IPS-18a (cell line): ENCODE data around the gene COMMD10.

ENCODE experiments used
- H3K27ac ChIP-seq: one replicate; pipeline ENCODE4 v1.5.1; 2013; ENCODE audit warnings: low read length
- H3K27me3 ChIP-seq: one replicate; pipeline ENCODE4 v1.6.1; 2013; ENCODE audit warnings: mild to moderate bottlenecking, low read length; ENCODE audit not compliant: control insufficient read depth, insufficient read depth
- H3K36me3 ChIP-seq: one replicate; pipeline ENCODE4 v1.6.1; 2013; ENCODE audit warnings: low read depth, low read length; ENCODE audit not compliant: control insufficient read depth
- H3K4me1 ChIP-seq: one replicate; pipeline ENCODE4 v1.6.1; 2013; ENCODE audit warnings: low read depth, low read length; ENCODE audit not compliant: control insufficient read depth
- H3K4me3 ChIP-seq: one replicate; pipeline ENCODE4 v1.5.1; 2013; ENCODE audit warnings: low read length
- H3K9ac ChIP-seq: one replicate; pipeline ENCODE4 v1.6.1; 2013; ENCODE audit warnings: mild to moderate bottlenecking, low read length, moderate library complexity
- H3K9me3 ChIP-seq: one replicate; pipeline ENCODE4 v1.6.1; 2013; ENCODE audit warnings: low read depth, low read length; ENCODE audit not compliant: control insufficient read depth

COMMD10 gene

GRCh38 chr5:116152169-116152568 is 67.3 kb downstream of the COMMD10 start:
- no peaks in the 10 kb centered on the region for H3K36me3 ChIP-seq
- H3K4me1 ChIP-seq, result no peaks in the 10 kb centered on the region
- H3K9me3 ChIP-seq, result no peaks in the 10 kb centered on the region
- no peak overlapping the region for H3K4me3 ChIP-seq
- H3K27me3 ChIP-seq, result no peaks in the 10 kb centered on the region
- H3K9ac ChIP-seq, result no peak overlapping the region
- H3K27ac ChIP-seq, result no peak overlapping the region

GRCh38 chr5:116153687-116154174 is 68.9 kb downstream of the COMMD10 start:
- H3K36me3 ChIP-seq, result no peaks in the 10 kb centered on the region
- H3K4me1 ChIP-seq, result no peaks in the 10 kb centered on the region
- no peak overlapping the region for H3K27ac ChIP-seq
- no peak overlapping the region for H3K4me3 ChIP-seq
- no peaks in the 10 kb centered on the region for H3K9me3 ChIP-seq
- no peaks in the 10 kb centered on the region for H3K27me3 ChIP-seq
- no peak overlapping the region for H3K9ac ChIP-seq

- Histone ChIP-seq H3K4me1 (no peaks in the 10 kb centered on the region), H3K4me3 (no peak overlapping the region), H3K36me3 (no peaks in the 10 kb centered on the region), H3K9ac (no peak overlapping the region), H3K27ac (no peak overlapping the region), H3K27me3 (no peaks in the 10 kb centered on the region), H3K9me3 (no peaks in the 10 kb centered on the region)
Observed at GRCh38 chr5:116154252-116154651, 69.4 kb downstream of the COMMD10 start.

GRCh38 chr5:116154931-116155330 is 70.1 kb downstream of the COMMD10 start:
- no peak overlapping the region for H3K27ac ChIP-seq
- H3K36me3 ChIP-seq, result no peaks in the 10 kb centered on the region
- no peaks in the 10 kb centered on the region for H3K4me1 ChIP-seq

GRCh38 chr5:116157902-116158301 is 73.1 kb downstream of the COMMD10 start:
- Histone ChIP-seq H3K9ac (no peak overlapping the region), H3K9me3 (no peaks in the 10 kb centered on the region), H3K4me3 (no peak overlapping the region), H3K27ac (no peak overlapping the region), H3K27me3 (no peaks in the 10 kb centered on the region), H3K4me1 (no peaks in the 10 kb centered on the region), H3K36me3 (no peaks in the 10 kb centered on the region)

More at GRCh38 chr5:116154931-116155330, 70.1 kb downstream of the COMMD10 start:
- Histone ChIP-seq H3K4me3 (no peak overlapping the region), H3K9ac (no peak overlapping the region), H3K9me3 (no peaks in the 10 kb centered on the region), H3K27me3 (no peaks in the 10 kb centered on the region)

GRCh38 chr5:116159006-116159405 is 74.2 kb downstream of the COMMD10 start:
- no peaks in the 10 kb centered on the region for H3K9me3 ChIP-seq
- H3K9ac ChIP-seq, result no peak overlapping the region
- H3K27ac ChIP-seq, result no peak overlapping the region
- no peaks in the 10 kb centered on the region for H3K4me1 ChIP-seq
- no peaks in the 10 kb centered on the region for H3K27me3 ChIP-seq
- no peak overlapping the region for H3K4me3 ChIP-seq
- H3K36me3 ChIP-seq, result no peaks in the 10 kb centered on the region

GRCh38 chr5:116174111-116174510 is 89.3 kb downstream of the COMMD10 start:
- H3K4me1 ChIP-seq, result no peaks in the 10 kb centered on the region
- no peak overlapping the region for H3K4me3 ChIP-seq
- H3K27me3 ChIP-seq, result no peaks in the 10 kb centered on the region
- H3K9ac ChIP-seq, result no peak overlapping the region
- no peaks in the 10 kb centered on the region for H3K9me3 ChIP-seq
- no peak overlapping the region for H3K27ac ChIP-seq
- H3K36me3 ChIP-seq, result no peaks in the 10 kb centered on the region

- no peak overlapping the region for H3K9ac ChIP-seq
- no peaks in the 10 kb centered on the region for H3K27me3 ChIP-seq
- no peaks in the 10 kb centered on the region for H3K9me3 ChIP-seq
- no peaks in the 10 kb centered on the region for H3K4me1 ChIP-seq
- no peak overlapping the region for H3K4me3 ChIP-seq
- H3K36me3 ChIP-seq, result no peaks in the 10 kb centered on the region
- H3K27ac ChIP-seq, result no peak overlapping the region
Observed at GRCh38 chr5:116176121-116176520, 91.3 kb downstream of the COMMD10 start.

- Histone ChIP-seq H3K9me3 (no peaks in the 10 kb centered on the region), H3K4me1 (peaks cover 12% of the 10 kb centered on the region)
Observed at GRCh38 chr5:116178925-116179324, 94.1 kb downstream of the COMMD10 start.

GRCh38 chr5:116209166-116209565 is 124.3 kb downstream of the COMMD10 start:
- H3K9me3 ChIP-seq, result no peaks in the 10 kb centered on the region
- peaks cover 4% of the 10 kb centered on the region for H3K4me1 ChIP-seq
- no peak overlapping the region for H3K27ac ChIP-seq
- no peaks in the 10 kb centered on the region for H3K27me3 ChIP-seq
- H3K9ac ChIP-seq, result no peak overlapping the region
- no peaks in the 10 kb centered on the region for H3K36me3 ChIP-seq
- no peak overlapping the region for H3K4me3 ChIP-seq

More at GRCh38 chr5:116178925-116179324, 94.1 kb downstream of the COMMD10 start:
- H3K36me3 ChIP-seq, result no peaks in the 10 kb centered on the region
- H3K27me3 ChIP-seq, result no peaks in the 10 kb centered on the region
- no peak overlapping the region for H3K27ac ChIP-seq
- H3K4me3 ChIP-seq, result no peak overlapping the region
- H3K9ac ChIP-seq, result no peak overlapping the region

- no peaks in the 10 kb centered on the region for H3K9me3 ChIP-seq
- H3K36me3 ChIP-seq, result no peaks in the 10 kb centered on the region
- peaks cover 4% of the 10 kb centered on the region for H3K4me1 ChIP-seq
- no peak overlapping the region for H3K9ac ChIP-seq
- H3K27ac ChIP-seq, result no peak overlapping the region
- H3K27me3 ChIP-seq, result no peaks in the 10 kb centered on the region
- no peak overlapping the region for H3K4me3 ChIP-seq
Observed at GRCh38 chr5:116212225-116212624, 127.4 kb downstream of the COMMD10 start.

- no peaks in the 10 kb centered on the region for H3K9me3 ChIP-seq
- no peak overlapping the region for H3K4me3 ChIP-seq
- H3K9ac ChIP-seq, result no peak overlapping the region
- H3K27me3 ChIP-seq, result no peaks in the 10 kb centered on the region
- no peak overlapping the region for H3K27ac ChIP-seq
- H3K36me3 ChIP-seq, result no peaks in the 10 kb centered on the region
- peaks cover 4% of the 10 kb centered on the region for H3K4me1 ChIP-seq
Observed at GRCh38 chr5:116216246-116216645, 131.4 kb downstream of the COMMD10 start.
